SK-N-MC (cell line): ENCODE data around the gene TMEM119.

Experiments used
- EZH2 ChIP-seq: fragments of 200-600 bp; sonication (generic); IDR thresholded peaks from one replicate; pipeline ENCODE4 v1.6.1; 2017; ENCODE audit warnings: antibody characterized with exemption
- POLR2AphosphoS5 ChIP-seq: IDR thresholded peaks from 2 replicates; pipeline ENCODE4 v1.6.1; 2012; ENCODE audit warnings: mild to moderate bottlenecking, low read depth, low read length, borderline replicate concordance

- TF ChIP-seq EZH2 (no peak), POLR2AphosphoS5 (no peak)
These were observed 14.7 kb downstream of the TMEM119 start for GRCh38 chr12:108582978-108583770.
